ENCODE results near the gene SPTBN2.
"Not testable (repeated sequence)": the region's sequence is repeated elsewhere in the genome, so short reads cannot be mapped to it uniquely, and the experiment has no call there.

SPTBN2 gene

DNA sequence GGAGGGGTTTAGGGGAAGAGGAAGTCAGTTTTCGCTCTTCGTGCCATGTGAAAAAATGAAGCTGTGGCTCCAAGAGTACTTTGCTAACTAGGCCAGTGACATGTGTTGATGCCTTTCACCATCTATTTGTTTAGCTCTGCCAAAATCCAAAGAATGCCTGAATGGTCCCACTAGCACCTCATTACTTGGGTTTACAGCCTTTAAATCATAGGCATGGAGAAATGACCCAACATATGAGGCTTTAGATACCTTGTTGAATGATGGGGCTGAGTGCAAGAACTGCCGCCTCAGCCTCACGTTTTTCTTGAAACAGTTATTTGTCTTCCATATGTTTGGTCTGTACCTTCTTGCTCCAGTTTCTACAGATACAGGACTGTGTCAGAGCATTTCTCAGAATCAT, 82.2 kb downstream of the SPTBN2 start:
- H3K4me1 ChIP-seq (ENCODE audit: insufficient read depth, low read length) = peaks cover 31% of the 10 kb centered on the region
- H3K79me2 ChIP-seq (ENCODE audit: insufficient read depth, low read length) = peaks cover 98% of the 10 kb centered on the region
- no peak overlapping the region for H3K9ac ChIP-seq (ENCODE audit: low read depth, low read length)
- no peaks in the 10 kb centered on the region for H3K9me3 ChIP-seq (ENCODE audit: insufficient read depth, low read length, severe bottlenecking)
- H3K4me2 ChIP-seq (ENCODE audit: insufficient read depth, low read length) = no peak overlapping the region
- TF ChIP-seq, protein P1, sequence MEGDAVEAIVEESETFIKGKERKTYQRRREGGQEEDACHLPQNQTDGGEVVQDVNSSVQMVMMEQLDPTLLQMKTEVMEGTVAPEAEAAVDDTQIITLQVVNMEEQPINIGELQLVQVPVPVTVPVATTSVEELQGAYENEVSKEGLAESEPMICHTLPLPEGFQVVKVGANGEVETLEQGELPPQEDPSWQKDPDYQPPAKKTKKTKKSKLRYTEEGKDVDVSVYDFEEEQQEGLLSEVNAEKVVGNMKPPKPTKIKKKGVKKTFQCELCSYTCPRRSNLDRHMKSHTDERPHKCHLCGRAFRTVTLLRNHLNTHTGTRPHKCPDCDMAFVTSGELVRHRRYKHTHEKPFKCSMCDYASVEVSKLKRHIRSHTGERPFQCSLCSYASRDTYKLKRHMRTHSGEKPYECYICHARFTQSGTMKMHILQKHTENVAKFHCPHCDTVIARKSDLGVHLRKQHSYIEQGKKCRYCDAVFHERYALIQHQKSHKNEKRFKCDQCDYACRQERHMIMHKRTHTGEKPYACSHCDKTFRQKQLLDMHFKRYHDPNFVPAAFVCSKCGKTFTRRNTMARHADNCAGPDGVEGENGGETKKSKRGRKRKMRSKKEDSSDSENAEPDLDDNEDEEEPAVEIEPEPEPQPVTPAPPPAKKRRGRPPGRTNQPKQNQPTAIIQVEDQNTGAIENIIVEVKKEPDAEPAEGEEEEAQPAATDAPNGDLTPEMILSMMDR (IDR thresholded peaks at IDR 0.05; ENCODE audit: borderline replicate concordance, extremely low read depth, low read length, poor library complexity, severe bottlenecking) = no peak
- no peak for TF ChIP-seq EZH2 (IDR thresholded peaks at IDR 0.05; ENCODE audit: borderline replicate concordance, low read depth, low read length, severe bottlenecking)
- H2AFZ ChIP-seq (ENCODE audit: low read depth, low read length) = no peak overlapping the region
- H3K4me3 ChIP-seq (ENCODE audit: low read depth in 1 of 2, low read length in 2 of 2) = no peak overlapping the region
- peaks cover 94% of the 10 kb centered on the region for H3K36me3 ChIP-seq (ENCODE audit: insufficient read depth, low read length)
- H4K20me1 ChIP-seq (ENCODE audit: insufficient read depth, low read length) = peaks cover 94% of the 10 kb centered on the region
- H3K27ac ChIP-seq (ENCODE audit: low read length) = no peak overlapping the region
- H3K27me3 ChIP-seq (ENCODE audit: insufficient read depth, low read length, poor library complexity) = no peaks in the 10 kb centered on the region
- ATAC-seq (ENCODE audit: insufficient read depth, low read depth) (no peak), DNase-seq (no peak)

DNA sequence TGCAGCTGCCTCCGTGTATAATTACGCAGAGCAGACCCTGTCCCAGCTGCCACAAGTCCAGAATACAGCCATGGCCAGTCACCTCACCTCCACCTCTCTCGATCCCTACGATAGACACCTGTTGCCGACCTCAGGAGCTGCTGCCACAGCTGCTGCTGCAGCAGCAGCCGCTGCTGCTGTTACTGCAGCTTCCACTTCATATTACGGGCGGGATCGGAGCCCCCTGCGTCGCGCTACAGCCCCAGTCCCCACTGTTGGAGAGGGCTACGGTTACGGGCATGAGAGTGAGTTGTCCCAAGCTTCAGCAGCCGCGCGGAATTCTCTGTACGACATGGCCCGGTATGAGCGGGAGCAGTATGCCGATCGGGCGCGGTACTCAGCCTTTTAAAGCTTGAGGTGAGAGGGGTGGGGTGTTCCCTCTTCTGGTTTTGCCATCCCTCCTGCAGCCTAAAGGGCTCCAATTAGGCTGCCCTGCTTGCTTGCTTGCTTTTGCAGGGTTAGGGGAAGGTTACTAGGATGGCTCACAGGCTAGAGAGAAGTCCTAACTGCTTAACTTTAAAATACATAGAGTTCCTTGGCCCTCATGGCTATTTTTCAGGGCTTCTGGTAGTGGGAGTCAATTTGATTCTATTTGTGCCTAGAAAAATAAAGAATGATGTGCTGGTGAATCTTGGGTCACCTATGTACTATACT, 85.1 kb downstream of the SPTBN2 start:
- no peak overlapping the region for H2AFZ ChIP-seq (ENCODE audit: low read depth, low read length)
- peak overlapping the region; percentile 78; the same call in 1 of the 2 replicates for H3K4me2 ChIP-seq (ENCODE audit: insufficient read depth, low read length)
- H4K20me1 ChIP-seq (ENCODE audit: insufficient read depth, low read length) = peaks cover 98% of the 10 kb centered on the region
- H3K79me2 ChIP-seq (ENCODE audit: insufficient read depth, low read length) = peaks cover 100% of the 10 kb centered on the region
- H3K9me3 ChIP-seq (ENCODE audit: insufficient read depth, low read length, severe bottlenecking) = no peaks in the 10 kb centered on the region
- H3K9ac ChIP-seq (ENCODE audit: low read depth, low read length) = no peak overlapping the region
- no peak for TF ChIP-seq EZH2 (IDR thresholded peaks at IDR 0.05; ENCODE audit: borderline replicate concordance, low read depth, low read length, severe bottlenecking)
- TF ChIP-seq, protein P1 (IDR thresholded peaks at IDR 0.05; ENCODE audit: borderline replicate concordance, extremely low read depth, low read length, poor library complexity, severe bottlenecking) = no peak
- peaks cover 98% of the 10 kb centered on the region for H3K36me3 ChIP-seq (ENCODE audit: insufficient read depth, low read length)
- no peak overlapping the region for H3K27ac ChIP-seq (ENCODE audit: low read length)
- DNase-seq = no peak
- peaks cover 59% of the 10 kb centered on the region for H3K4me1 ChIP-seq (ENCODE audit: insufficient read depth, low read length)
- no peak for ATAC-seq (ENCODE audit: insufficient read depth, low read depth)
- peak overlapping the region in 1 of 2 experiments; percentile 3; a peak in 1 of 4 replicates for H3K4me3 ChIP-seq (ENCODE audit: low read depth in 1 of 2, low read length in 2 of 2)
- H3K27me3 ChIP-seq (ENCODE audit: insufficient read depth, low read length, poor library complexity) = no peaks in the 10 kb centered on the region

DNA sequence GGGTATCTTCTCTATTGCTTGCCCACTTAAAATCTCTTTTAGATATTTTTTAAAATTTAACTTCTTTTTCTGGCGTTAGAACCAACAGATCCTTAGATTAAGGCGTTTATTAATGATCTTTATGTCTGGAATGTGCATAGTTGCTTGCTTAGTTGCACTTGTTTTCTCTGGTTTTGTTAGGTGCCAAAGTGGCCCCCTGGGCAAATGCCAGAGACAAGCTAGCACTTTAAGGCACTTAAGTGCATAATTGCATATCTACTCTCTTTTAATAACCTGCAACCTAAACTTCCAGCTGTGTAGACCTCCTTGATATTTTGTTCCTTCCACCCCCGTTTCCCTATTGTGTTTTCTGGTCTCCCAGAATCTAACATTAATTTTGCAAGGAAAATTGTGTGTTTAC, 87.2 kb downstream of the SPTBN2 start:
- H3K9ac ChIP-seq (ENCODE audit: low read depth, low read length) = no peak overlapping the region
- peaks cover 86% of the 10 kb centered on the region for H3K36me3 ChIP-seq (ENCODE audit: insufficient read depth, low read length)
- TF ChIP-seq, protein P1 (IDR thresholded peaks at IDR 0.05; ENCODE audit: borderline replicate concordance, extremely low read depth, low read length, poor library complexity, severe bottlenecking) = no peak
- TF ChIP-seq EZH2 (IDR thresholded peaks at IDR 0.05; ENCODE audit: borderline replicate concordance, low read depth, low read length, severe bottlenecking) = no peak
- no peaks in the 10 kb centered on the region for H3K9me3 ChIP-seq (ENCODE audit: insufficient read depth, low read length, severe bottlenecking)
- DNase-seq (no peak), ATAC-seq (ENCODE audit: insufficient read depth, low read depth) (no peak)
- H3K4me2 ChIP-seq (ENCODE audit: insufficient read depth, low read length) = peak overlapping the region; percentile 78
- H3K27ac ChIP-seq (ENCODE audit: low read length) = no peak overlapping the region
- H3K27me3 ChIP-seq (ENCODE audit: insufficient read depth, low read length, poor library complexity) = no peaks in the 10 kb centered on the region
- peak overlapping the region in 1 of 2 experiments; percentile 8; a peak in 1 of 4 replicates for H3K4me3 ChIP-seq (ENCODE audit: low read depth in 1 of 2, low read length in 2 of 2)
- peaks cover 83% of the 10 kb centered on the region for H4K20me1 ChIP-seq (ENCODE audit: insufficient read depth, low read length)
- peaks cover 97% of the 10 kb centered on the region for H3K79me2 ChIP-seq (ENCODE audit: insufficient read depth, low read length)
- peaks cover 72% of the 10 kb centered on the region for H3K4me1 ChIP-seq (ENCODE audit: insufficient read depth, low read length)
- no peak overlapping the region for H2AFZ ChIP-seq (ENCODE audit: low read depth, low read length)

DNA sequence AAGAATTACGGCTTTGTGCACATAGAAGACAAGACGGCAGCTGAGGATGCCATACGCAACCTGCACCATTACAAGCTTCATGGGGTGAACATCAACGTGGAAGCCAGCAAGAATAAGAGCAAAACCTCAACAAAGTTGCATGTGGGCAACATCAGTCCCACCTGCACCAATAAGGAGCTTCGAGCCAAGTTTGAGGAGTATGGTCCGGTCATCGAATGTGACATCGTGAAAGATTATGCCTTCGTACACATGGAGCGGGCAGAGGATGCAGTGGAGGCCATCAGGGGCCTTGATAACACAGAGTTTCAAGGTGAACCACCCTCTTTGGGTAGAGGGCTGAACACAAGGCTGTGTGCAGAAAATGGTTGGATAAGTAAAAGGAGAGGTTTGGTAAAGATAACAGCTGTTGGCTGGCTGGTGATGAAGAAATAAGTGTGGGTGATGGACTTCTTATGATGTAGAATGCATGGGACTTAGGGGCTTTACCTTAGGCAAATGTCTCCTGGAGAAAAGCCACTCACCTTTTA, 89.1 kb downstream of the SPTBN2 start:
- DNase-seq; H2AFZ ChIP-seq (ENCODE audit: low read depth, low read length); H3K9me3 ChIP-seq (ENCODE audit: insufficient read depth, low read length, severe bottlenecking); H3K27me3 ChIP-seq (ENCODE audit: insufficient read depth, low read length, poor library complexity); ATAC-seq (ENCODE audit: insufficient read depth, low read depth): not testable (repeated sequence)
- Histone ChIP-seq H3K4me3 (ENCODE audit: low read depth in 1 of 2, low read length in 2 of 2) (peak overlapping the region; percentile 73 to 82; a peak in 3 of 4 replicates), H3K79me2 (ENCODE audit: insufficient read depth, low read length) (peaks cover 97% of the 10 kb centered on the region), H3K36me3 (ENCODE audit: insufficient read depth, low read length) (peaks cover 70% of the 10 kb centered on the region), H3K4me1 (ENCODE audit: insufficient read depth, low read length) (peaks cover 82% of the 10 kb centered on the region), H3K4me2 (ENCODE audit: insufficient read depth, low read length) (peak overlapping the region; percentile 78), H3K27ac (ENCODE audit: low read length) (peak overlapping the region; percentile 82), H3K9ac (ENCODE audit: low read depth, low read length) (peak overlapping the region; percentile 86), H4K20me1 (ENCODE audit: insufficient read depth, low read length) (peaks cover 76% of the 10 kb centered on the region)
